MV-4-11 (cell line): Measurements from ENCODE around the gene POLE3.
"Not testable (repeated sequence)": the region's sequence is repeated elsewhere in the genome, so short reads cannot be mapped to it uniquely, and the experiment has no call there.

Experiments
- DNase-seq: peaks from one replicate; lab custom pipeline; 2025; lab: John Stamatoyannopoulos, UW

POLE3 gene

GRCh38 chr9:113410207-113410864, at the start of gene POLE3, which contains the start of gene C9orf43:
POLE3 (minus strand) TSS chr9:113410675; CDS start chr9:113410293, 382 bp downstream.
C9orf43 (plus strand) TSS chr9:113410747; CDS start chr9:113413494, 2,747 bp downstream.
- DNase-seq, result peak; percentile 96

DNA sequence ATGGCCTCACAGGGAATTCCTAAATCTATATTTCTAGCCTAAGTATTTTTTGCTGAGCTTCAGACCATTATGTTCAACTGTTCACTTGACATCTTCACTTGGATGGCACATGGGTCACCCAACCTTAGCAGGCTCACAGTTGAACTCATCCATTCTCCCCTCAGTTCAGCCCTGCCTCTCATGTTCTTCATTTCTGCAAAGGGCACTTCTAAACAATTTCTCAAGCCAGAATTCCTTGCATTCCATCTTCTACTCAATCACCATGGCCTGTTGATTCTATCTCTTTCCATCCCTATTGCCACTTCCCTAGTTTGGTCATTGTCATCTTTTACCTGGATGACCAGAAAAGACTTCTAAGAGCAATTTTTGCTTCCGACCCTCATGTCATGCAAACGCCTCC, 45.8 kb upstream of the POLE3 start:
- DNase-seq, result no peak

DNA sequence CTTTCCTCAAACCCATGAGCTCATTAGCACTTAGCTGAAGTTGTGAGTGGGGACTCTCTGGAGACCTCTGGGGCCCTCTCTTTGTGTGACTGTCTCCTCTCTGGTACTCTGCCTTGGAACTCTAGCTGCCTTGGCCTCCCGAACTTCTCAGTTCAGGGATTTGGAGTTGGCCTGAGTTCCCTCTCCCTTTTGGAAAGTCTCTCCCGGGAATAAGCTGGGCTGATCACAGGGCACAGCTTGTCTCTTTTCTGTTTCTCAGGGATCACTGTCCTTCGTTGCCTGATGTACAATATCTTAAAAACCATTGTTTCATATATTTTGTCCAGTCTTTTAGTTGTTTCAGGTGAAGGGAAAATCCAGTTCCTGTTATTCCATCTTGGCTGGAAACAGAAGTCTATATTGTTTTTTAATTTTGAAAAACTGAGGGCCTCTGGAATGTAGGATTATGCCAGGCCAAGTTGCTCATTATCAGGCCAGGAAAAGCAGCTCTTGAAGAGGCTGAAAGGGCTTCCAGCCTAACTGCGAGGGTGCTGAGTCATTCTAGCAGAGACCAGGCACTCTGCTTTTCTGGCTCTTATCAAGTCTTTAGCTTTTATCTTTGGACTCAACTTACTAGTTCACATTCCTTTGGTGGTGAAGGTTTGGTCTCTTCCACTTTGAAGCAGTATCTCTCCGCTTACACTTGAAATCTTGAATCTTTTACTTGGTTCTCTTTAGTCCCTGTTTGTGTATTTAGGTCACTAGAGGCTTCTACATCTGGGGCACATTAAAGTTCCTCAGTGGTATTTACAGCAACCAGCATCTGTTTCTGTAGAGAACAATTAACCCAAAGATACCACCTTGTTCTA, 44.7 kb upstream of the POLE3 start:
- no peak for DNase-seq

DNA sequence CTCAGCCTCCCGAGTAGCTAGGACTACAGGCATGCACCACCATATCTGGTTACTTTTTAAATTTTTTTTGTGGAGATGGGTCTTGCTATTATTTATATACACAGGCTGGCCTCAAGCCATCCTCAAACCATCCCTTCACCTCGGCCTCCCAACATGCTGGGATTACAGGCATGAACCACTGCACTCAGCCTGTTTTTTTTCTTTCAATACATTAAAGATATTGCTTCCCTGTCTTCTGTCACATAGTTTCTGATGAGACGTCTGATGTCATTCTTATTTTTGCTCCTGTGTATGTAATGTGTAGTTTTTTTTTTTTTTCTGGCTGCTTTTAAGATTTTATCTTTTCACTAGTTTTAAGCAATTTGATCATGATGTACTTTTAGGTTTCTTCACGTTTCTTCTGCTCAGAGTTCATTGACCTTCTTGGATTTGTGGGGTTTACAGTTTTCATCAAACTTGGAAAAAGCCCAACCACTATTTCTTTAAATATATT, 41.7 kb upstream of the POLE3 start:
- no peak for DNase-seq

- peak; percentile 46 for DNase-seq
These were observed 38.9 kb upstream of the POLE3 start for GRCh38 chr9:113449376-113449775.

DNA sequence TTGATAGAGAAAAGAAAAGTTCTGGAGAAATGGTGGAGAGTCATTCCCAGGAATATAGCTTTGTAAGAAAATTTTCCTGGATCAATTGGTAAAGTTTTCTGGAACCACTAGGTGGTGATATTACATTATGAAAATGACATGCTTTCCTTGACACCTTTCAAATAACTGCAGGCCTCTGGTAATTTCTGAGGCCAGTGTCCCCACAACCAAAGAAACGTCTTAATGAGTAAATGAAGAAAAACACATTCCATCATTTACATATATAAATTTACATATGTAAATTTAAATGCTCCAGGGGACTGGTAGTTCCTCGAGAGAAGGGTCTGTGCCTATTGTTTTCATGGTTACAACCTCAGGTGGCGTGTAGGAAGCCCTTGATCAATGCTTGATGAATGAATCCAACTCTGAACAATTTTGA, 35.9 kb upstream of the POLE3 start:
- DNase-seq, result peak; percentile 5

- no peak for DNase-seq
These were observed 34.3 kb upstream of the POLE3 start for GRCh38 chr9:113444736-113445135.

- not testable (repeated sequence) for DNase-seq
These were observed 27.2 kb upstream of the POLE3 start for GRCh38 chr9:113437716-113438115.

DNA sequence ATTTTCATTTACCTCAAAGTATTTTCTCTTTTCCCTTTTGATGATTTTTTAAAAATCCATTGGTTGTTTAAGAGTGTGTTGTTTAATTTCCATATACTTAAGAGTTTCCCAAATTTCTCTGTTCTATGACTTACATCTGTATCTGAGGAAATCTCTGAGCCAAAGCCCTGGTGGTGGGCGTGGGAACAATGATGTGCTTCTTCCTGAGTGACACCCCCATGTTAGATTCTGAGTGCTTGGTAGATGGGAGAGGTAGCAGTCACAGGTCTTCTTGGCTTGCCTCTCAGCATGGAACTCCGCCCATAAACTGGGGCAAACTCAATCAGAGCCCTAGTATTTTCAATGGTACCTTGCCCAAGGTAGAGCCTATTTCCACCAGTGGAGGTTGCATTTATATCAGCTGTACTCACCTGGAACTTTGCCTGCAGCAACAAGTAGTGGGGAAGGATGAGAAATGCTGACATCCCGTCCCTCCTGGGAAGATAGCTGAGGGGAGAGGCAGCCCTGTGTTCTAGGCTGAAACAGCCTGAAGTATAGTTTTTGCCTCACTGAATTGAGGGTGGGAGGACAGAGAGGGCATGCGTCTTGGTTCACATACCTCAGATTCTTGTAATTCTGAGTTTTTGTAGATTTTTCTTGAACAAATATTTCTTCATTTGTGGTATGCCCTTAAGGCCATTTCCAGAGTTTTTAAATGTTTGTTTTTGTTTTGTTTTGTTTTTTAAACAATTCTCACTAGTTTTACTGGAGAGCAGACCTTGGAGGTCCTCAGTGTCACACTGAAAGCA, 26.4 kb upstream of the POLE3 start:
- no peak for DNase-seq

GRCh38 chr9:113431191-113431590, 20.7 kb upstream of the POLE3 start:
- no peak for DNase-seq

DNA sequence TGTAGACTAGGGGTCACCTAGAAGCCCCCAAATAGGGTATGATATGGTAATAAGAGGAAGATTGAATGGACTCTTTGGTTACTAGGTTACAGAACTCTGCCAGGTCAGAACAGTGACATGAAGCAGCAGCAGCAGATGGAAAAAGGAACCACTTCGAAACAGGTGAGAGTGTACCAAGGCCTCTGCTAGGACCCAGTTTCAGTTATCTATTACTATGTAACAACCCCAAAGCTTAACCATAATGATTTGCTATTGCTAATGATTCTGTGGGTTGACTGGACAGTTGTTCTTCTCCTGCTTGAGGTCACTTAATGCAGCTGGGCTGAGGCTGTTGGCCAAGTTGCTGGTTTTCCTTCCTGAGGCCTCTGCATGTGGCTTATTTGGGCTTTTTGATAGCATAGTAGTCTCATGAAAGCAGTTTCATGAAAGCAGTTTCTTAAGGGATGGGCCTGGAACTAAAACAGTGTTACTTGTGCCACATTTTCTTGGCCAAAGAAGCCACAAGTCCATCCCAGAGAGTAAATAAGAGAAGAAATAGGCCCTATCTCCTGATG, 17.7 kb upstream of the POLE3 start:
- peak; percentile 28 for DNase-seq

GRCh38 chr9:113427629-113428028, 17.2 kb upstream of the POLE3 start:
- peak; percentile 42 for DNase-seq

GRCh38 chr9:113426701-113427100, 16.2 kb upstream of the POLE3 start:
- no peak for DNase-seq

DNA sequence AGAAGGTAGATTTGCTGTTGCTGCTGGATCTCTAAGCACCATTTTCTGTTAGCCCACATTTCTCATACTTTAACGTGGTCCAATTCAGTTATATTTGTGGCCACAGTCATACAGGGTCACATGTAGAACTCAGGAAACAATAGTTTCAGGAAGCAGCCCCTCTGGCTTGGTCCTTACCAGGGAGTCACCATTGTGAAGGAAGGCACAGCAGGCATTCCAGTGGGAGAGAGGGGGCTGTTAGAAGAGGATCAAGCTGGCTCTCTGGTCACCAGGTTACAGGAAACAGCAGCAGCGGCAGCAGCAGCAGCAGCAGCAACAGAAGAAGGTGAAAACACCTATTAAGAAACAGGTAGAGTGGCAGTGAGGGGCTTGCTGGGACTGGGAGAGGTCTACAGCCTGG, 14.6 kb upstream of the POLE3 start:
- DNase-seq, result no peak

DNA sequence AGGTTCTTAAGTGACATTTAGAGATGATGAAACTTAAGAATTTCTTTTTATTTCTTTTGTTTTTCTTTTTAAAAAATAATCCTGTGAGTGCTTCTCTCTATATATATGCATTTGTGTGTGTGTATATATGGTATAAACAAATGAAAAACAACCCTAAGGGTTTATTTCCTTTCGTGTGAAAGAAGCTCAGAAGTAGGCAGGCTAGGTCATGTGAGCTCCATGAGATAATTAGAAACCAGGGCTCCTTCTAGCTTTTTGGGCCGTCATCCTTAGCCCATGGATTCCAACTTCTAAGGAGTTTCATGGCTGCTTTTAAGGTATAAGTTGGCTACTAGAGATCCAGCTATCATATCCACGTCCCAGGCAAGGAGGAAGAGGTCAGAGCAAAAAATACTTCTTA, 11.3 kb upstream of the POLE3 start:
- no peak for DNase-seq

- peak; percentile 60 for DNase-seq
These were observed 6.9 kb upstream of the POLE3 start for GRCh38 chr9:113417370-113417769.

DNA sequence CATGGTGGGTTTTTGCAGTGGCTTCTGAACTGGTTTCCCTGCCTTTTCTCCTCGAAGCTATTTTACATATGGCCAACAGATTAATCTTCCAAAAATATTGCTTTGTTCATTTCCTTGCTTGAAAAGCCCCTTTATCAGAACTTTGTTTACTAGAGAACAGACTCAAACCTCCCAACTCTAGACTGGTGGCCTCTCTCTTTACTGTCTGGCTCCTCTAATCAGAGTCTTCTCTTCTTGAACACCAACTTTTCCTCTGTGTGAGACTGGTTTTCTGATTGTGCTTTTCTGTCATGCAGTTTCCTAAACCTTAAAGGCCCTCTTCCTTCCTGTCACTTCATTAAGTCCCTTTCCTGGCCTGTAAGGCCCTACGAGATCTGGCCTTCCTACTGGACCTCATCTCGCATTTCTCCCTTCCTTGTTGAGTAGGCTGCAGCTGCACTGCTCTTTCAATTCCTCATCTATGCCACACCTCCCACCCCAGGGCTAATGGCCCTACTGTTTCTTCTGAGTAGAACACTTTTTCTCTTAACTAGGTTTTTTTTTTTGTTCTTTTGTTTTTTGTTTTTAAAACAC, 5.8 kb upstream of the POLE3 start:
- peak; percentile 95 for DNase-seq

- no peak for DNase-seq
These were observed 630 bp downstream of the POLE3 start for GRCh38 chr9:113409883-113410206.

DNA sequence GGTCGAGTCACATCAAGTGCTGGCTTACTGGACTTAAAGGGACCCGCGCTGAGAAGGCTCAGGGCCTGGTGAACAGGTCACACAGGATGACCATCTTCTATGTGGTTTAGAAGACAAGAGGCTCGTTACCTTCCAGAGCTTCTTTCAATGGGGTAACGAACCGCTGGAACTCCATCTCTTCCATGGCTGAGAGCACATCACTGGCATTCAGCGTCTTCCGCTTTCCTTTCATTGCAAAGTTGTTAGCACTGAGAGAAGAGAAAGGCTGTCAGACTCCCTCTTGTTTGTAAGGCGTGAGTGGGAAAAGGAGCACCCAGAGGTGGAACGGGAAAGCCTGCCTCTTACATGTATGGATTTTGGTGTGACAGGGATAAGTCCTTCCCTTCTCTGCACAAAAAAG, 994 bp downstream of the POLE3 start:
- no peak for DNase-seq

GRCh38 chr9:113406873-113407511, 3.5 kb downstream of the POLE3 start:
- DNase-seq, result peak; percentile 71

DNA sequence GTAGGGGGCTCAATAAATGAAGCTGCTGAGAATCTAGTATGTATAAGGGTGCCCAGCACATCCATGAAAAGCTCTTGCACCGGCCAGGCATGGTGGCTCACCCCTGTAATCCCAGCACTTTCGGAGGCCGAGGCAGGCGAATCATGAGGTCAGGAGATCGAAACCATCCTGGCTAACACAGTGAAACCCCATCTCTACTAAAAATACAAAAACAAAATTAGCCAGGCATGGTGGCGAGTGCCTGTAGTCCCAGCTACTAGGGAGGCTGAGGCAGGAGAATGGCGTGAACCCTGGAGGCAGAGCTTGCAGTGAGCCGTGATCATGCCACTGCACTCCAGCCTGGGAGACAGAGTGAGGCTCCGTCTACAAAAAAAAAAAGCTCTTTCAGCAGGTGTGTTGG, 4.1 kb downstream of the POLE3 start:
- not testable (repeated sequence) for DNase-seq
